GM12878 (cell line): ENCODE measurements around the gene A3GALT2.

Experiments
- CEBPB ChIP-seq, 2 experiments: fragments of 150-350 bp in 1 of 2; IDR thresholded peaks; 2 replicates each; pipeline ENCODE4 v1.6.1; 2012 to 2014; ENCODE audit warnings: low read depth in 2 of 2, low read length in 2 of 2, borderline replicate concordance in 1 of 2, inconsistent platforms in 1 of 2
- CHD1 ChIP-seq: IDR thresholded peaks from 2 replicates; pipeline ENCODE4 v1.6.1; 2012; ENCODE audit warnings: low read depth, low read length, improper control_type of control experiment
- EZH2 ChIP-seq: IDR thresholded peaks from 2 replicates; pipeline ENCODE4 v1.6.1; 2012; ENCODE audit warnings: low read depth, mild to moderate bottlenecking, control low read depth, inconsistent platforms, low read length, borderline replicate concordance; ENCODE audit not compliant: control insufficient read depth
- HDAC2 ChIP-seq: fragments of 200-600 bp; sonication (generic); IDR thresholded peaks from 2 replicates; pipeline ENCODE4 v1.6.1; 2017
- IRF4 ChIP-seq: IDR thresholded peaks from 2 replicates; pipeline ENCODE4 v1.6.1; 2011; ENCODE audit warnings: low read depth, low read length
- JUND ChIP-seq: IDR thresholded peaks from 2 replicates; pipeline ENCODE4 v1.6.1; 2012; ENCODE audit warnings: low read depth, mild to moderate bottlenecking, low read length, improper control_type of control experiment, moderate library complexity
- NBN ChIP-seq: fragments of 450-650 bp; IDR thresholded peaks from 2 replicates; pipeline ENCODE4 v1.6.1; 2016
- TAF1 ChIP-seq: IDR thresholded peaks from 2 replicates; pipeline ENCODE4 v1.6.1; 2011; ENCODE audit warnings: mild to moderate bottlenecking, low read depth, low read length, borderline replicate concordance
- TBL1XR1 ChIP-seq: IDR thresholded peaks from 2 replicates; pipeline ENCODE4 v1.6.1; 2012; ENCODE audit warnings: low read depth, low read length, improper control_type of control experiment
- TCF12 ChIP-seq: IDR thresholded peaks from 2 replicates; pipeline ENCODE4 v1.6.1; 2011; ENCODE audit warnings: low read depth, mild to moderate bottlenecking, low read length
- TCF7 ChIP-seq: IDR thresholded peaks from 2 replicates; pipeline ENCODE4 v1.6.1; 2014; ENCODE audit warnings: antibody characterized with exemption, borderline replicate concordance
- ZNF24 ChIP-seq: fragments of 450-650 bp; IDR thresholded peaks from 2 replicates; pipeline ENCODE4 v1.6.1; 2017; ENCODE audit warnings: antibody characterized with exemption, mild to moderate bottlenecking
- TF ChIP-seq, protein P1 (sequence below): fragments of 450-650 bp; formaldehyde crosslinking; IDR thresholded peaks from 2 replicates; pipeline ENCODE4 v1.5.0; 2022; ENCODE audit warnings: mild to moderate bottlenecking, missing genetic modification characterization
- TF ChIP-seq, protein P2 (sequence below), 3 experiments: IDR thresholded peaks in 2 of 3; conservative IDR thresholded peaks in 1 of 3; 2 replicates each; pipeline ENCODE4 v1.5.1; 2011; ENCODE audit warnings: low read depth in 3 of 3, low read length in 3 of 3, mild to moderate bottlenecking in 3 of 3, control low read depth in 2 of 3, moderate library complexity in 2 of 3, inconsistent platforms in 1 of 3, mixed read lengths in 1 of 3; ENCODE audit not compliant: control insufficient read depth in 2 of 3, insufficient read depth in 1 of 3; ENCODE audit errors: extremely low read depth in 1 of 3

- no peak for TF ChIP-seq NBN
- TF ChIP-seq EZH2, result no peak
- TF ChIP-seq, protein P1, sequence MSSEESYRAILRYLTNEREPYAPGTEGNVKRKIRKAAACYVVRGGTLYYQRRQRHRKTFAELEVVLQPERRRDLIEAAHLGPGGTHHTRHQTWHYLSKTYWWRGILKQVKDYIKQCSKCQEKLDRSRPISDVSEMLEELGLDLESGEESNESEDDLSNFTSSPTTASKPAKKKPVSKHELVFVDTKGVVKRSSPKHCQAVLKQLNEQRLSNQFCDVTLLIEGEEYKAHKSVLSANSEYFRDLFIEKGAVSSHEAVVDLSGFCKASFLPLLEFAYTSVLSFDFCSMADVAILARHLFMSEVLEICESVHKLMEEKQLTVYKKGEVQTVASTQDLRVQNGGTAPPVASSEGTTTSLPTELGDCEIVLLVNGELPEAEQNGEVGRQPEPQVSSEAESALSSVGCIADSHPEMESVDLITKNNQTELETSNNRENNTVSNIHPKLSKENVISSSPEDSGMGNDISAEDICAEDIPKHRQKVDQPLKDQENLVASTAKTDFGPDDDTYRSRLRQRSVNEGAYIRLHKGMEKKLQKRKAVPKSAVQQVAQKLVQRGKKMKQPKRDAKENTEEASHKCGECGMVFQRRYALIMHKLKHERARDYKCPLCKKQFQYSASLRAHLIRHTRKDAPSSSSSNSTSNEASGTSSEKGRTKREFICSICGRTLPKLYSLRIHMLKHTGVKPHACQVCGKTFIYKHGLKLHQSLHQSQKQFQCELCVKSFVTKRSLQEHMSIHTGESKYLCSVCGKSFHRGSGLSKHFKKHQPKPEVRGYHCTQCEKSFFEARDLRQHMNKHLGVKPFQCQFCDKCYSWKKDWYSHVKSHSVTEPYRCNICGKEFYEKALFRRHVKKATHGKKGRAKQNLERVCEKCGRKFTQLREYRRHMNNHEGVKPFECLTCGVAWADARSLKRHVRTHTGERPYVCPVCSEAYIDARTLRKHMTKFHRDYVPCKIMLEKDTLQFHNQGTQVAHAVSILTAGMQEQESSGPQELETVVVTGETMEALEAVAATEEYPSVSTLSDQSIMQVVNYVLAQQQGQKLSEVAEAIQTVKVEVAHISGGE (CRISPR knock-in tag), result no peak
- no peak for TF ChIP-seq TBL1XR1
- no peak for TF ChIP-seq CHD1
- TF ChIP-seq, protein P2, sequence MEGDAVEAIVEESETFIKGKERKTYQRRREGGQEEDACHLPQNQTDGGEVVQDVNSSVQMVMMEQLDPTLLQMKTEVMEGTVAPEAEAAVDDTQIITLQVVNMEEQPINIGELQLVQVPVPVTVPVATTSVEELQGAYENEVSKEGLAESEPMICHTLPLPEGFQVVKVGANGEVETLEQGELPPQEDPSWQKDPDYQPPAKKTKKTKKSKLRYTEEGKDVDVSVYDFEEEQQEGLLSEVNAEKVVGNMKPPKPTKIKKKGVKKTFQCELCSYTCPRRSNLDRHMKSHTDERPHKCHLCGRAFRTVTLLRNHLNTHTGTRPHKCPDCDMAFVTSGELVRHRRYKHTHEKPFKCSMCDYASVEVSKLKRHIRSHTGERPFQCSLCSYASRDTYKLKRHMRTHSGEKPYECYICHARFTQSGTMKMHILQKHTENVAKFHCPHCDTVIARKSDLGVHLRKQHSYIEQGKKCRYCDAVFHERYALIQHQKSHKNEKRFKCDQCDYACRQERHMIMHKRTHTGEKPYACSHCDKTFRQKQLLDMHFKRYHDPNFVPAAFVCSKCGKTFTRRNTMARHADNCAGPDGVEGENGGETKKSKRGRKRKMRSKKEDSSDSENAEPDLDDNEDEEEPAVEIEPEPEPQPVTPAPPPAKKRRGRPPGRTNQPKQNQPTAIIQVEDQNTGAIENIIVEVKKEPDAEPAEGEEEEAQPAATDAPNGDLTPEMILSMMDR (IDR thresholded peaks at IDR 0.05 in 2 of 3, conservative IDR thresholded peaks at IDR 0.05 in 1 of 3; ENCODE audit: control insufficient read depth in 2 of 3, extremely low read depth in 1 of 3, insufficient read depth in 1 of 3, low read depth in 3 of 3, low read length in 3 of 3), result no peak
- TF ChIP-seq TCF12, result no peak
- no peak for TF ChIP-seq TAF1
- no peak for TF ChIP-seq ZNF24
- TF ChIP-seq CEBPB (IDR thresholded peaks at IDR 0.05; ENCODE audit: borderline replicate concordance in 1 of 2, low read depth in 2 of 2, low read length in 2 of 2), result no peak
- TF ChIP-seq TCF7, result no peak
- no peak for TF ChIP-seq IRF4
- no peak for TF ChIP-seq JUND
- no peak for TF ChIP-seq HDAC2
Measured at GRCh38 chr1:33363470-33363861, 42.6 kb upstream of the A3GALT2 start.
